NOMO-1 treated with dmso at 0.1 percent for 144 hours (cell line): Measurements from ENCODE around the gene POC1A.

Experiments used
- DNase-seq: peaks from one replicate; lab custom pipeline; 2025; ENCODE audit not compliant: unreplicated experiment; lab: John Stamatoyannopoulos, UW

POC1A gene

DNA sequence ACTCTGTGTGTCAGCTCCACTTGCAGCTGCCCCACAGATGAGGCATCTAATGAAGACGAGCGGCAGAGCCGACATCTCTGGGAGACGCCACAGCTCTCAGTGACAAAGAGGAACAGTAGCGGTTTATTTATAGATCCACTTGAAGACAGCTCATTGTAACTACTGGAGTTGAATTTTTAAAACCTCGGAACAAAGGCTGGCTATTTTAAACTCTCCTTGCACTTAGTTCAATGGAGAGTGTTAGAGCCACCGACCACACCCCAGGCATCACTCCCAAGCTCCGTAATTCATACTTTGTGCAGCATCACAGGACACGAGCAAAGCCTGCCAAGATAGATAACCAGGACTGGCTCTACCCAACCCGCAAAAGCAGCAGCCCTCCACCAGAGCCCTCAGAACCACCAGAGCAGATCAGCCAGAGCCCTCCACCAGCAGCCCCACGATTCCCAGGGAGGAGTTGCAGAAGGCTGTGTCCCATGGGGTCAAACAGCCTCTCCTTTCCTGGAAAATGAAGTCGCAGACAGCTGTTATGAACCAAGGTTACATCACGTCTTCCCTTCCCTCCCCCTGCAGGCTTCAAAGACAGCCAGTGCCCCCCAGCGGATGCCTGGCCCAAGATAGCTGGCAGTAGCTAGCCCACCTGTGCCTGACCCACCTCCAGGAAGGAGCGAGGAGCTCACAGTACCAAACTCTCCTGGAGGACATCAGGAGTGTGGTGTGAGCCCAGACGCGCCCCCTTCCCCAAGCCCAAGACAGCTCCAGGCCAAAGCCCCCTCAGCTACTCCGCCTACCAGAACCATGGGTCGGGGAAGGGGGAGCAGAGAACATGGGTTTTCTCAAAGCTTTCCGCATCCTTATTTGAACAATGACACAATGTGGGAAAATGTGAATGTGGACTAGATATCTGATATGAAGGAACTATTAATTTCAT lies 45.7 kb downstream of the POC1A start:
- DNase-seq = peak; percentile 35

GRCh38 chr3:52106951-52107611 lies 47.1 kb downstream of the POC1A start:
- DNase-seq = no peak

- DNase-seq = no peak
These were observed 49.3 kb downstream of the POC1A start for GRCh38 chr3:52104684-52105640.

GRCh38 chr3:52102934-52103333 lies 51.3 kb downstream of the POC1A start:
- DNase-seq = no peak

DNA sequence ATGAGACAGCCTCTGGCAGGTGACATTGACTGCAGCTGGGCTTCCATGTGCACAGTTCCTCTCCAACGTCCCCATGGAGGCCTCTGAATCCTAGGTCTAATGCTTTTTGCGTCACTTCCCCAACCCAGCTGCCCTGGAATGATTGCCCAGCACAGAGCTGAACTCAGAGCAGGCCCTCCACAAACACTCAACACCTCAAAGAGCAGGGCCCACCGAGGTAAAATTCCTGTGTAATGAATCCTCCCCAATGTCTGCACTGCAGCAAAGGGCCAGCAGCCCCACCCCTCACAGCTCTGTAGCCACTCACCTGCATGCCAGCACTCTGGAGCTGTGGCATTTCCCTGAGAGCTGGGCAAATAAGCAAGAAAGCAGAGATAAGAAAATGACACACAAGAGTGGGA lies 55.2 kb downstream of the POC1A start:
- no peak for DNase-seq

- DNase-seq = no peak
These were observed 56.2 kb downstream of the POC1A start for GRCh38 chr3:52097851-52098507.

DNA sequence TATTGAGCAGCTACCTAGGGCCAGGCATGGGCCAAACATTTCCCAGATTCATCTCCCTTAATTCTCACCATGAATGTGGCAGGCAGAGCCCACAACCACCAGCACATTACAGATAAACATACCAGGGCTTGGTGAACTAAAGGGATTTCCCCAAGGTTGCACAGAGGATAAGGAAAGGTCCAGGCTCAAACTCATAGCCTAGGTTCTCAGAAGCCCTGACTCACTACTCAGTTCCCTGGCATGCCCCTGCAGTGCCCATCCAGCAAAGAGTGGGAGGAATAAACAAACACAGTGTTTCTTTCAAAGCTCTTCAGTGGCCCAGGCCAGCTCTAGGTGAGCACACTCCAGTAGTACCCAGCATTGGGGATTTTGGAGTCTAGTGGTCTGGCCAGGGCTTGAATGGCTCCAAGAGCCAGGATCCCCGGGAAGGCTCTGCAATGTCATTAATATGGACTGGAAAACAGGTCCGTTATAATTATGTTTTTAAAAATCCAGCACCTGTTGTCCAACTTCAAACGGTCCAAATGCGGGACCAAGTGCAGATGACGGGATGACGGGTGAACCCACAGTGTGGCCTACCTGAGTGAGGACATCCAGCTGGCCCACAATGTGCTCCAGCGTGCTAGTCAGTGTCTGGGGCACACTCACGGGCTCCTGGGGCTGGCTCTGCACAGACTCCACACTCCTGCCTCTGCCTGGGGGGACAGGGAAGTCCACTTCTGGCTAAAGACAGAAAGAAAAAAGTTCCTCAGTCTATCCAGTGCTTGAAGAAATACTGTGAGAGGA lies 58.0 kb downstream of the POC1A start:
- no peak for DNase-seq

GRCh38 chr3:52094571-52095485 lies 59.4 kb downstream of the POC1A start:
- no peak for DNase-seq

- no peak for DNase-seq
These were observed 60.3 kb downstream of the POC1A start for GRCh38 chr3:52093756-52094545.

DNA sequence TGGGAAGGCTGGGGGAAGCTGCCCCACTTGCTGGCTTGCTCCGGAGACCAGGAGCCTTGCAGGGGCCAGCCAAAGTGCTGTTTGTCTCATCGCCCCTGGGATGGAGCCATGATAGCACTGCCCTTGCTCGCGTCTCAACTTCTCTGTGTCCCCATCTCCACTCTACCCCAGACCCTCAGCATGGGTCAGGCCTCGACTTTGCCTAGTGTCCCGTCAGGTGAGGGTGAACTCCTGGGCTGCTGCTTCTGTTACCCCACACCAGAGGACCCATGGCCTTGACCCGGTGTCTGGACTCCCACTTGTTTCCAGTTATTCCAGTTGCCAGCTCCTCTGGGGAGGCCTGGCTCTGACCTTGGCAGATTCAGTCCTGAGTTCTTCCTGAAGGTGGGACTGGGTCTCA lies 61.3 kb downstream of the POC1A start:
- no peak for DNase-seq

DNA sequence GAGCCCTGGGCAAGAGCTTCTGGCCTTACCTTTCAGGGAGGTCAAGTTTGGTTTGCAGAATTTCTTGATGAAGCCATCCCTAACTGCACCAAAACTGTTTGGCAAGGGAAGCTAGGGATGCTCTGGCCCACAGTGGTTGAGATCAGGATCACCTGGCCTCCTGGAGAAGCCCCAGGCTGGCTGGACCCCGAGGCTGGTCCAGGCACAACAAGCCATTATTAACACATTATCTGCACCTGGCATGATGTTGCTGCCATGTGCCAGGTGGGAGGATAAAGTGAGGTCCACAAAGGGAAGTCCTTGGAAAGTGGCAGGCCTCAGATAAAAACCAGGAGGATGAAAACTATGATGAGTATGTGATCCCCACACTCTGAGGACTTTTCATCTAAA lies 62.0 kb downstream of the POC1A start:
- DNase-seq = no peak

- no peak for DNase-seq
These were observed 62.5 kb downstream of the POC1A start for GRCh38 chr3:52091586-52092270.

- DNase-seq = no peak
These were observed 63.2 kb downstream of the POC1A start for GRCh38 chr3:52090933-52091468.

DNA sequence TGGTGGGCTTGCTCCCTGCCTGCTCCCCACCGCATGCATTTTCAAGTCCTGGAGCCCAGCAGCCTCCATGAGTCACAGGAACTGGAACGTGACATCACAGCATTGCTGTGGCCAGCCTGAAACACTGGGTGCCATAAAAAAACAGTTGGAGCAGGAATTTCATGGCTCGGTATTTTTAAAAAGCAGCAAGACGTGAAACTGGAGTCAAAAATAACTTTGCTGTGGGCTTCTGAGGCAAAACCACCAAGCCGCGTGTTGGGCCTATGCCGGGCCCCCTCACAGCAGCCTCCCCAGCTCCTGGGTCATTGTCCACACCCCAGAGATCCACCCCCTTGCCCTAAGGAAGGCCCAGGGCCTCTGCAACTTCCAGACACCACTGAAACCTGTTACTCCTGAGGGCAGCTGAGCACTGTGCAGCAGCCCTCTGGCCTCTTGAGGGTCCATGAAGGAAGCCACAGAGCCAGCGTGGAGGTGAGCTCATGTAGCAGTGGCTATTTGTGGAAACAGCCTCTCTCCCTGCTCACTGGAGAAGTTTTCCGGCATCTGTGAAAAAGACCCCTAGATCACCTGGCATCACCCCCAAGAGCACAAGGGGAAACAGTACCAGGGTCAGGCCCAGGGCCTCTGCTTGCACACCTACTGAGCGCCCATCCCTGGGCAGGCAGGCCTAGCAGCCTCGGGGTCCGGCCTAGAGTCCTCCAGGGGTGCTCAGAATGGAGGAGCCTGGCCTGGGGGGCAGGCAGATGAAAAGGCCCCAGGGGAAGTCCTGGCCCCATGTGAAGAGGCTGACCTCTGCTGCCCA lies 63.9 kb downstream of the POC1A start:
- no peak for DNase-seq

GRCh38 chr3:52089691-52090090 lies 64.5 kb downstream of the POC1A start:
- no peak for DNase-seq
